GM18520 (cell line): ENCODE results near the gene CPPED1.

Experiments
- ATAC-seq: cut with Tn5 transposase; IDR thresholded peaks from one replicate; pipeline ENCODE4 v1.9.1; 2021; ENCODE audit not compliant: unreplicated experiment

Gene CPPED1

DNA sequence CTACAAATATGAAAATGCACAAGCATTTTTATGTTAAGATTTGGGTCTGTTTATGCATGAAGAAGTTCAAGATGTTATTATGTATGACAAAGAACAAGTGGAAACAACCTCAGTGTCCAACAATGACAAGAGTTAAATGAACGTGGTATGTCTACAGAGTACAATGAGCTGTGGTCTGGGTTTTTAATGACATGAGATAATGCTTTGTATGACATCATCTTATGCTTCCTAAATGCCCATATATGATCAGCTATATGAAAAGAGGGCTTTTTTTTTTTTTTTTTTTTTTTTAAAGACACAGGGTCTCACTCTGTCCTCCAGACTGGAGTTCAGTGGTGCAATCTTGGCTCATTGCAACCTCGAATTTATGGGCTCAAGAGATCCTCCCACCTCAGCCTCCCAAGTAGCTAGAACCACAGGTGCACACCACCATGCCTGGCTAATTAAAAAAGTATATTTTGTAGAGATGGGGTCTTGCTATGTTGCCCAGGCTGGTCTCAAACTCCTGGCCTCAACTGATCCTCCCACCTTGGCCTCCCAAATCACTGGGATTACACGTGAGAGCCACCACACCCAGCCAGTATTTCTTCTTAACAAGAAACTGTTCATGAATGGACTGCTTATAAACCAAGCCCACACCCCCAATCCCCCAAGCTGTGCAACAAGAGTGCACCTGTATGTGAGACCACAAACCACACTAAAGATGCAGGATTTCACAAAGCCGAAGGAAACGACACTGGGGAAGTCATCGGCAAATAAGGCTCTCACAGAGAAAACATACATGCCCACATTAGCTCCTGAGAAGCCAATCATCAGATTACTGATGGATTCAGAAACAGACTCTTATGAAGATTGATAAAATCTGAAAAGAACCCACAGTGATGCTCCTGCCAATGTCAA is 114.5 kb downstream of the CPPED1 start:
- ATAC-seq = no peak

DNA sequence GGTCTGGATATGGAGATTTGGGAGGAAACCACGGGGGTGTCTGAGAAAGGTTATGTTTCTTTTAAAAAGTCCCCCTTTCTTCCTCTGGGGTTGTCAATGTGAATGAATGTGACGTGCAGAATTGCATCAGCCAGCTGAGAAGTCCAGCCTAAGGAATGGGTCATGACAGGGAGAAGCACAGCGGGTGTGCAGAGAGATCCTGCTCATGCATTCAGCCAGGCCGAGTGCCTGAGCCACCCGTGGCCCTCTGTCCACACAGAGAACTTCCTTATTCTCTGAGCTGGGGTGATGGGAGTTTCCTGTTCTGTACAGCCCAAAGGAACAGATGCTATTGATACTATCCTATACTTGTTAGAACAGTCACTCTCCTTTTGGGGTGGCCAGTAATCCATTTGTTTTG is 117.9 kb downstream of the CPPED1 start:
- ATAC-seq = no peak

GRCh38 chr16:12682432-12683165 is 121.1 kb downstream of the CPPED1 start:
- no peak for ATAC-seq

DNA sequence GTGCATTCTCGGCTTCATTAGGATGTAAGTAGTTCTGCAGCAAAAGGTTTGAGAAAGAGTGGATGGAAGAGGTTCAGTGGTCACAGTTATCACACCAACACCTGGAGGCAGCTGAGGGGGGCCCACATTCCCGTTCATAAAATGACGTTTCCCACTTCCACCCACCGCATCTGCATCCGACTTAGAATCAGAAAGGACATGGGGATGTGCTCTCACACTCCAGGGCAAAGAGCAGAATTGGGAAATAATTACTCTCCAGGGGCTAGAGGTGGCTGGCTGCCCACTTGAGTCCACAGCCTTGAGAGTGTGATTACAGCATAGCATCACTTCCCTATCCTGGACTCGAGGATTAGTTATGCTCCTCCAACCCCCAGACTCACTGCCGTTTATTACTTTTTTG is 122.0 kb downstream of the CPPED1 start:
- no peak for ATAC-seq

- no peak for ATAC-seq
Measured at GRCh38 chr16:12680531-12680930, 123.2 kb downstream of the CPPED1 start.

GRCh38 chr16:12679660-12680272 is 123.9 kb downstream of the CPPED1 start:
- no peak for ATAC-seq

- ATAC-seq = no peak
Measured at GRCh38 chr16:12678983-12679382, 124.7 kb downstream of the CPPED1 start.

DNA sequence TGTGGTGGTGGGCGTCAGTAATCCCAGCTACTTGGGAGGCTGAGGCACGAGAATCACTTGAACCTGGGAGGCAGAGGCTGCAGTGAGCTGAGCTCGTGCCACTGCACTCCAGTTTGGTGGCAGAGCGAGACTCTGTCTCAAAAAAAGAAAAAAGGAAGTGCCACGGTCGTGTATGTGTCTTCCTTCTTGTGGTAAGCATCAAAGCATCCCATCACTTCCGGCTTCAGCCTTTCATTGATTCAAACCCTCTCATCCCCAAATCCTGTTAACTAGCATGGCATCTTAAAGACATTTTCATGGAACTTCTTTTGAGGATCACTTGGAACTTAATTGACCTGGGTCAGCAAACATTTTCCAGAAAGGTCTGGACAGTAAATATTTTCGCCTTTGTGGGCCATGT is 126.2 kb downstream of the CPPED1 start:
- no peak for ATAC-seq

DNA sequence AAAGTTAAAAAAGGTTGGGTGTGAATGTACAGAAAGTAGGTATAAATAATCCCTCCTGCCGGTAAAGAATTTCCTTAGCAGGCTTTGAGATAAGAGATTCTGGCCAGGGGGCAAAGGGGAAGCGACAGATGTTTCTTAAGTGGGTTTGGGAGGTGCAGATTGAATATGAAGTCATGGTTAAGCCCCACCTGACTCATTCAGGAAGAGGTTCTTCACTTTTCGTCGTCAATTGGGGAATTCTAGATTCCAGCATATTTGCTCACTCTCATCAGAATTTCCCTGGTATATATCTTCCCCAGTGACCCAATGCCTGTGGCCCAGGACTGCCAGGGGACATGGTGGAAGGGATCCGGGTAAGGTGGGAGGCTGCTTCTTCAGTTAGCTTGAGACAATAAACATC is 127.8 kb downstream of the CPPED1 start:
- no peak for ATAC-seq

DNA sequence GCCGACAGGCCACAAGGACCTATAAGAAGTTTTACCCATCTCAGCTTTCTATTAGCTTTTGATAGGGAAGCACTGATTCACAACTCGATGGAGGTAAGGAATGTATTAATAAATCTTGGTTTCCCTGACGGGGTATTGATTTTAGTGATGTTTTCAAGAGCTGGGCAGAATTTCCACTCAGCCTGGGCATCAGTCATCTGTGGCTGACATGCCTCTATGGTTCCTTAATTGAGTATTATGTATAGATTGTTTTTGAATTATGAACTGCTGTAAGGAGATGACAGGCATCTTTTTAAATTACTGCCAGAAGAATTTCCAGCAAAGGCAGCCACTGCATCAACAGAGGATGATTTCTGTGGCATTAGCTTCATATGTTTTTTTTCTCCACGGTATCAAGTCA is 128.6 kb downstream of the CPPED1 start:
- no peak for ATAC-seq

DNA sequence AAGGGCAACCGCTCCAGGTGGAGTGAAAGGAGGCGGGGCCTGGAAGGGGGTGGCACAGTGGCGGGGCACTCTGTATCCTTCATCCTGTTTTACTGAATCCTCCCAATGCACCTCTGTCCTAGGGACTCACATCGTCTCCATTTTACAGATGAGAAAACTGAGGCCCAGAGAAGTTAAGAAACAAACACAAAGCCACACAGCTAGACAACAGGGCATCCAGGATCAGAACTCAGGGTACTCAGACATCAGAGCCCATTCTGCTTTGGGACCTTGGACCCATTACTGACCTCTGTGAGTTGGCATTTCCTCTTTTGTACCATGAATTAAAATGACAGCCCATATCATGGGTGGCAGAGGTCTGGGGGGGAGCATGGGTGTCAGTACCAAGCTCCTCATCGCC is 129.2 kb downstream of the CPPED1 start:
- no peak for ATAC-seq

DNA sequence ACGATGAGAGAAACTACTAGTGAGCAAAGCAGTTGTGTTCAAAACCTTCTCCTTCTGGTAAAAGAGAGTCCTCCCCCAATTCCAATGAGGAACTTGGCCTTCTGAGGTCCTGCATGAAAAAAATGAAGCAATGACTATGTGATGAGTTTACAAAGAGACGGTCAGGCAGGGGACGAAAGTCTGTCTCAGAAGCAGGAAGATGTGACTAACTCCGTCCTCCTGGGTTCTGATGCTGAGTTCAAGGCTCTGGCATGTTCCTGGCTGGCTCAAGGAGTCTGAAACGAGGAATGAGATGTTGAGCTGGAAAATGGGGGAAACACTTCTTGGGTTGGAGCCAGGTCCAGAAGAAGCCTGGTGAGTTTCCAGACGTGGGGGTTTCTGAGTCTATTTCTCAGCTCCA is 129.6 kb downstream of the CPPED1 start:
- no peak for ATAC-seq

DNA sequence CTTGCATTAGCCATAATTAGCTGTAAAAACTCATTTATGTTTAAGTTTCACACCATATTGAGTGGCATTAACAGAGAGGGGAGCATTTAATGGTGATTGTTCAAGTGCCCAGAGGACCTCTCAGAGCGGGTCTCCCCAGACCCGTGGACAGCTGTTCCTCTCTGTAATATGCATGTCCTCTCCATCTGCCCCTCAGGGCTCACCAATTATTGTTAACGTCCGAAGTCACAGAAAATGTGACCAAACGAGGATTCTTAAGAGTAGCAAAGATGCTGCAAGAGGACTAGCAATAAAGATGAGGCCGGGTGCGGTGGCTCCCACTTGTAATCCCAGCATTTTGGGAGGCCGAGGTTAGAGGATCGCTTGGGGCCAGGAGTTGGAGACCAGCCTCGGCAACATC is 130.2 kb downstream of the CPPED1 start:
- no peak for ATAC-seq

- ATAC-seq = no peak
Measured at GRCh38 chr16:12672986-12673385, 130.7 kb downstream of the CPPED1 start.

DNA sequence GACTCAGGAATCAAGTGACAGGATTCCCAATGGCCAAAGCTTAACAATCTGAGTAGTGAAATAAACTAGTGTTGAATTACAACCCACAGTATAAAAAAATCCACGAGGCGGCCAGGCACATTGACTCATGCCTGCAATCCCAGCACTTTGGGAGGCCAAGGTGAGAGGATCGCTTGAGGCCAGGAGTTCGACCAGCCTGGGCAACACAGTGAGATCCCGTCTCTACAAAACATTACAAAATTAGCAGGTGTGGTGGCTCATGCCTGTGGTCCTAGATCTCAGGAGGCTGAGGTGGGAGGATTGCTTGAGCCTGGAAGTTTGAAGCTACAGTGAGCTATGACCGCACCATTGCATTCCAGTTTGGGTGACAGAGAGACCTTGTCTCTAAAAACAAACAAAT is 133.8 kb downstream of the CPPED1 start:
- ATAC-seq = no peak

- no peak for ATAC-seq
Measured at GRCh38 chr16:12667909-12668308, 135.8 kb downstream of the CPPED1 start.

DNA sequence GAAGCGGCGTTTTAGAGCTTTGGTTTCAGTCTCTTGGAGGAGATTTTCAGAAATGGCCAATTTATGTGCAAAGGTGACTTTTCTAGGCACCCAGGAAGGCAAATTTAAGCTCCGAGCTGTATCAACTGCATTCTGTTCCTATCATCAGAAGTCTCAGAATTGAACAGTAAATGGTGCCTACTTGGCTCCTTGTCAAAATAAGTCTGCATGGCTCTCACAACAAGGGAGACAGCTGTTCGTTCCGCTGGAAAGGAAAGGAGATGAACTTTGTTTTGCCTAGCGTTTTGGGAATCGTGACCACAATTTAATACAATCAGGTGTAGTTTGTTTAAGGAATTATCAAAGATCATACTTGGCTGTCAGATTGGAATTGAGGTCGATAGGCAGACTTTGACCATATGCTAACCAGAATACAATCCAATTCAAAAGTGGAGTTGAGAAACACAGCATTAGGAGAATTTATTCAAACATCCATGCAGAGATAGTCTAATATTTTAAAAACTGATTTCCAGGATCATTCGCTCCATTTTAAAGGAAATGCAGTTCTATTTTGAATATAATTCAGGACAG is 139.4 kb downstream of the CPPED1 start:
- ATAC-seq = no peak

DNA sequence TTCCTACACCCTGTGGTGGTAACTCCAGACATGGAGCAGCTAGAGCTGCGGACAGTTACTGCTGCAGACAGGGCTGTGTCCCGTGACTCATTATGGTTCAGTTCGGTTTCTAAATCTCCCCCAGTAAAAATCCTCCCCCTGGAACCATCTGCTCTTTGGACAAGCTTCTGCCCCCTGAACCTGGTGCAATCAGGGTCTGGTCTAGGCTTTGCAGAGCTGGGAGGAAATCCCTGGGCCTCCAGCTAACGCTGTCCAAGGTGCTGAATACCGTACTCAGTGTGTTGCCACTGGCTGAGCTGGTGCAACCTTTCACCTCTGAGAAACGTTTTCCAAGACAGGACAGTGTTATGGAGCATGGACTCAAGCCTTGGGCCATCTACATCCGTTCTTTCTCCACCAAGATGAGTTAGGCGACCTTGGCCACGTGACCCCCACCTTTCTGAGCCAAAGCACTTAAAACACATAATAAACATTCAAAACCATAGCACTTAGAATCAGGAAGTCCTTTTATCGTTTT is 142.0 kb downstream of the CPPED1 start:
- no peak for ATAC-seq

- no peak for ATAC-seq
Measured at GRCh38 chr16:12659871-12660270, 143.8 kb downstream of the CPPED1 start.

DNA sequence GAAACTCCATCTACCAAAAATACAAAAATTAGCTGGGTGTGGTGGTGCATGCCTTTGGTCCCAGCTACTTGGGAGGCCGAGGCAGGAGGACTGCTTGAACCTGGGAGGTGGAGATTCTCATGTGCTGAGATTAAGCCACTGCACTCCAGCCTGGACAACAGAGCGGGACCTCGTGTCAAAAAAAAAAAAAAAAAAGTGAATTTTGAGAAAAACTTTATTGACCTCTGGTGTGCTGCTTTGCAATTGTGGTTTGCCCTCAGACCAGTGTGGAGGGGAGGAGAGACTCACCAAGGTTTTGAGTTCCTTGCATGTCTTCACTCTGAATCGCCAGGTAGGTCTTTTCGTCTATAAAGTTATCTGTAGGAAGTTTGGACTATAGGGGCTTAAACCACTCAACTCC is 145.2 kb downstream of the CPPED1 start:
- ATAC-seq = no peak

DNA sequence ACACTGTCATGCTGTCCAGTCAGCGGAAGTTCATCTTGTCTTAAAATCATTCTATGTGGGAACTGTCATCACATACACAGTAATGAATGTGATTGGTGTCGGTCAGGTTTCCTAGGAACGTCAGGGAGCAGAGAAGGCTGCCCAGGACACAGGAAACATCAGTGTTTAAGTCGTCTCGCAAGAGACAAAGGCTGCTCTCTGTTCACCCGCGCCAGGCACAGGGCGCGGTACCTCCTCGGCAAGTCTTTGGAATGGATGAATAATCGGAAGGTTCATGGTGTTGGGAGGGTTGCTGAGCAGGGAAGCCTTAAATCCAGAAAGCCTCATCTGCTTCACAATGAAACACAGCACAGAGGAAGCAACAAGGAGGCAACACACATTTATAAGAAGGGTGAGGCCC is 148.2 kb downstream of the CPPED1 start:
- no peak for ATAC-seq
